NCI-H2081 treated with DMSO at 0.1 percent for 48 hours (cell line): ENCODE results near the gene METAP2.
"Not testable (repeated sequence)": the region's sequence is repeated elsewhere in the genome, so short reads cannot be mapped to it uniquely, and the experiment has no call there.

Experiments used
- DNase-seq: peaks from one replicate; lab custom pipeline; 2025; lab: John Stamatoyannopoulos, UW

The METAP2 gene

GRCh38 chr12:95473884-95474659 lies at the start of gene METAP2:
Gene METAP2 (plus strand): TSS chr12:95474152. CDS start chr12:95474180, 28 bp downstream.
- DNase-seq = peak; percentile 75

- no peak for DNase-seq
Measured at GRCh38 chr12:95424271-95424994, 49.5 kb upstream of the METAP2 start.

- DNase-seq = no peak
Measured at GRCh38 chr12:95429172-95429510, 44.8 kb upstream of the METAP2 start.

- no peak for DNase-seq
Measured at GRCh38 chr12:95431120-95431519, 42.8 kb upstream of the METAP2 start.

GRCh38 chr12:95435355-95435754 lies 38.6 kb upstream of the METAP2 start:
- no peak for DNase-seq

- DNase-seq = no peak
Measured at GRCh38 chr12:95437565-95437964, 36.4 kb upstream of the METAP2 start.

- DNase-seq = no peak
Measured at GRCh38 chr12:95439461-95440230, 34.3 kb upstream of the METAP2 start.

GRCh38 chr12:95440401-95440800 lies 33.6 kb upstream of the METAP2 start:
- no peak for DNase-seq

GRCh38 chr12:95443459-95443858 lies 30.5 kb upstream of the METAP2 start:
- DNase-seq = no peak

GRCh38 chr12:95445099-95445498 lies 28.9 kb upstream of the METAP2 start:
- DNase-seq = not testable (repeated sequence)

GRCh38 chr12:95445884-95446505 lies 28.0 kb upstream of the METAP2 start:
- DNase-seq = no peak

GRCh38 chr12:95446506-95446900 lies 27.4 kb upstream of the METAP2 start:
- DNase-seq = no peak

GRCh38 chr12:95449656-95450055 lies 24.3 kb upstream of the METAP2 start:
- DNase-seq = not testable (repeated sequence)

- not testable (repeated sequence) for DNase-seq
Measured at GRCh38 chr12:95452501-95452900, 21.5 kb upstream of the METAP2 start.

GRCh38 chr12:95453881-95454280 lies 20.1 kb upstream of the METAP2 start:
- DNase-seq = not testable (repeated sequence)

GRCh38 chr12:95454780-95455215 lies 19.2 kb upstream of the METAP2 start:
- not testable (repeated sequence) for DNase-seq

- DNase-seq = not testable (repeated sequence)
Measured at GRCh38 chr12:95457605-95458004, 16.3 kb upstream of the METAP2 start.

GRCh38 chr12:95458761-95459160 lies 15.2 kb upstream of the METAP2 start:
- no peak for DNase-seq

GRCh38 chr12:95459310-95459709 lies 14.6 kb upstream of the METAP2 start:
- no peak for DNase-seq

- DNase-seq = no peak
Measured at GRCh38 chr12:95460105-95460504, 13.8 kb upstream of the METAP2 start.

GRCh38 chr12:95460896-95461295 lies 13.1 kb upstream of the METAP2 start:
- DNase-seq = no peak

GRCh38 chr12:95462081-95462480 lies 11.9 kb upstream of the METAP2 start:
- DNase-seq = no peak
